Measurements from ENCODE around the gene MADCAM1.
"Not testable (repeated sequence)": the region's sequence is repeated elsewhere in the genome, so short reads cannot be mapped to it uniquely, and the experiment has no call there.

The MADCAM1 gene

GRCh38 chr19:465056-465816 is 31.1 kb upstream of the MADCAM1 start:
- DNase-seq, result no peak

DNA sequence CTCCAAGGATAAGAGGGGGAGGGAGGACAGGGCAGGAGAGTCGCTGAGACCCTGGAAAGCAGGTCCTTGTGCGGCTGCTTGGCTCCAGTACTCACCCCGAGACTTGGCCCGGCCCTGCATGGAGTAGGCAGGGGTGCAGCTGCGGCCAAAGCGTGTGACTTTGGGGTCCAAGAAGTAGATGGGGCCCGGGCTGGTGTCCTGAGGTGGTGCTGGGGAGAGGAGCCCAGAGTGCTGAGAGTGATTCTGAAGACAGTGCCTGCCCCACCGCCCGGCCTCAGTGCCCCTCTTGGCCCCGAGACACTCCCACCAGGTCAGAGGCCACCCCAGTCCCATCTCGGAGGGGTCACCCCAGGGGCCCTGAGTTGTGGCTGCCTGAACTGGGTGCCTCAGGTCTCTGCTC is 28.7 kb upstream of the MADCAM1 start:
- DNase-seq, result no peak

DNA sequence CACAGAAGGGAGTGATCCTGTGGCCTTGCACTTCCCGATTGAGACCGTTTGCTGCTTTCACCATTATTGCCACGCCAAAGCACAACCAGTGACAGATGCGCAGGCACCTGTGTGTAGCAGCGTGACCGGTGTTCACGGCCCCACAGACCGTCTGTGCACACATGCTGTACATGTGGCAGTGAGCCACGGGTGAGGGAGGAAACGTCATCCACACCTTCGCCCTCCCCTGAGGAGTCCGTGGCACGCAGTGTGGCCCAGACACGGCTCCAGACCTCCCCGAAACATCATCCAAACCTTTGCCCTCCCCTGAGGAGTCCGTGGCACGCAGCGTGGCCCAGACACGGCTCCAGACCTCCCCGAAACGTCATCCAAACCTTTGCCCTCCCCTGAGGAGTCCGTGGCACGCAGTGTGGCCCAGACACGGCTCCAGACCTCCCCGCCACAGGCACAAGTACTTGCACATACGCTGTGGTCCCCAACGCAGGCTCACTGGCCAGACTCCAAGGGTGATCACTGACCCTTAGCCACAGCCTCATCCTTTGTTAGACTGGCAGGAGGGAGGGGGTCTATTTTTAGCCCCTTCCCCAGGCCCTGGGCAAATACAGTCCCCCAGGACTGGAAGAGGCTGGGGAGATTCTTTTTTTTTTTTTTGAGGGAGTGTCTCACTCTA is 27.6 kb upstream of the MADCAM1 start:
- DNase-seq, result no peak

DNA sequence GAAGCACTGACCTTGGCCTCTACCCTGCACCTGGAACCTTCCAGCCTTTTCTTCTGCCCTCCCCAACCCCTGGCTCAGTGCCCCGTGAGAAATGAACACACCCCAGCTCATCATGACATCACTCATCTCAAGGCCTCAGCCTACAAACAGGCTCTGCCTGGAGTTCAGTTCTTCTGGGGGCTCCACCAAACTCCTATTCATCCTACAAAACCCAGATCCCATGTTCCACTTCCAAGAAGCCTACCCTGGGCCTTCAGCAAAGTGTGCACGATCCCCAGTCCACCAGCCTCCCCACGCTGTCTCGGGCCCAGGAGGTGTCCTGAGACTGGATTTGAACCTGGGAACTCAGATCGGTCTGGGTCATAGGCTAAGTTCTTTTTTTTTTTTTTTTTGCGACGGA is 26.5 kb upstream of the MADCAM1 start:
- no peak for DNase-seq

DNA sequence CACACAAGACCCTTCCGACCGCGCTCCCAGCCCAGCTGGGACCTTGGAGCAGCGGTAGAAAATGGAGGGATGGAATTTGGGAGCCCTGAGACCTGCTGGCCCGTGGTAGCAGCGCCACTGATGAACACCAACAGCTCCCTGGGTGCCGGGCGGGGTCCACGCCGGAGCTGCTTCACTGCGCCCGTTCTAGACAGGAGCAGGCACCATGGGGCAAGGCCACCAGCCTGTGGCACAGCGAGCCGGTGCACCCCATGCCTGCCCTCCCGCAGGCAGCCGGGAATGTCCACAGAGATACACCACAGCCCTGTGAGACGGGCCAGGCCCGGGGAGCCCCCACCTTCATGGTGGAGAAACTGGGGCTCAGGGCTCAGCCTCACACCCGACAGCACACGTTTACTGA is 25.6 kb upstream of the MADCAM1 start:
- DNase-seq, result no peak

DNA sequence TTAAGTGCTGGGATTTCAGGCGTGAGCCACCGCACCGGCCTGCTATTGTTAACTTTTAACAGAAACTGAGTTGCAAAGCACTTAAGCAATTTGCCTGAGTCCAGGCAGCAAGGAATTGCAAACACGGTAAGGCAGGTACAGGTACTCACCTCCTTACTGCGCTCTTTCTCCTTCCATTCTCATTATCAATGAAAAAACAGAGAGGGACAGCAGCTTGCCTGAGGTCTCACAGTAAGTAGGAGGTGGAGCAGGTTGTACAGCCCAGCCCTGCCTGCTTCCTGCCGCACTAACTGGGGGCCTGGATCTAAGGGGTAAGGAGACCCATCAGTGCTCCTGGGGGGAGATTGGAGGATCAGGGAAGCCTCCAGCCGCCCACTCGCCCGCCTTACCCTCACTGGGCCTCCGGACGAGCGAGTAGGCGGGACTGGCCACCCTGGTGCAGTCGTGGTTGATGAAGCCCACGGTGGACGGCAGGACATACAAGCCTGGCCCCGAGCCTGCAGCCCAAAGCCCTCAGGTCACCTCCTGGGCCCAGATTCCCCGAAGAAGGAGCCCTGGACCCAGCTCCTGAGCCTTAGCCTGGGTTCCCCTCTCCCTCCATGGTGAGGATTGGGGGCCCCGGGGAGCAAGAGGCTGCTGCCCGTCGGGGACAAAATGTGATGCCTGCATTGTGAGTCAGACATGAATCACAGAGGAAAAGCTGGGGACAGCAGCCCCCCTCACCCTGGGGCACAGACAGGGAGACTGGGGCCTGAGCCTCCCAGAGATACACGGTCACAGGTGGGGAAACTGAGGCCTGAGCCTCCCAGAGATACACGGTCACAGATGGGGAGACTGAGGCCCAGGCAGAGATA is 24.1 kb upstream of the MADCAM1 start:
- DNase-seq, result no peak

- DNase-seq, result no peak
These were observed 21.9 kb upstream of the MADCAM1 start for GRCh38 chr19:474126-475078.

GRCh38 chr19:475360-475759 is 20.9 kb upstream of the MADCAM1 start:
- no peak for DNase-seq

DNA sequence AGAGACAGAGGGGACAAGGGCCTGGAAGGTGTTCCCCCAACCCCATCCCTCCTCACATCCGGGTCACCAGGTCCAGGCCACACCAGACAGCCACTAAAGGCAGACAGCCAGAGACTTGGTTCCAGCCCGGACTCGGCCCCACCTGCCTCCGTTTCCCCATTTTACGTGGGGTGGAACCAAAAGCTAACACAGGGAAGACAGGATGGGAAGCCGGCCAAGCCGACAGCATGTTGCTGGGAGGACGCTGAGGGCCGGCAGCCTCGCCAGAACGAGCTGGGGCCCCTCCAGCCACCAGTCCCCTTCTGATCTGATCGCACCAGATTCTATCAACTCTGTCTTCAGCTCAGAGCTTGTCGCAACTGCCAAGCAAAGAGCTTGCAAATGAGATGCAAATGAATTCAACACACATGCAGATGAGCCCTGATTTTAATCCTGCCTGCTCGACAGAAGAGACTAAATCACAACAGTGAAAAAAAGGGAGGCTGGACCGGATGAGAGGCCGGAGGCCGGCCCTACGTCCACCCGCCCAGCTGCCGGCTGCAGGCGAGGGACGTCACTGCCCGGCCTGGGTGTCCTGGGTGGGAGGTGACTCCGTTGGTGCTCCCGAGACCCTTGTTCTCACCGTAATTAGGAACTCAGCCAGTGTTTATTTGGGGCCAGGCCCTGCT is 17.9 kb upstream of the MADCAM1 start:
- DNase-seq, result no peak

DNA sequence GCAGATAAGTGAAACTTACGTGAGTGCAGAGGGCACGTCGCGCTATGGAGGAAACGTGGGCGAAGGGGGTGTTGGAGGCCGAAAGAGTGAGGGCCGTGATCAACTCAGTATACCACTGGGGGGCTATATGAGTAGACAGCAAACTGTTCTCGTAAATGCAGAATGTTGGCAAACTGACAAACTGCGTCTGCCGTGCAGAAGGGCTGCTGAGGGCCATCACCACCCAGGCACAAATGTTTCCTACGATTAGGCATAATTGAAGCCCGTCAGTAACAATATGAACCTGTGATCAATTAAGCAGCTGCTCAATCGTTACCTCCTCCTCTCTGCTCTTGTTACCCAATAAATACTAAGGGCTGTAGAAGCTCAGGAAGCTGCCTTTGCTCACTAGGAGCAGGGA is 17.3 kb upstream of the MADCAM1 start:
- no peak for DNase-seq

GRCh38 chr19:480016-480855 is 16.1 kb upstream of the MADCAM1 start:
- DNase-seq, result peak in 1 of 2 experiments; percentile 40

- DNase-seq, result not testable (repeated sequence)
These were observed 15.2 kb upstream of the MADCAM1 start for GRCh38 chr19:481100-481499.

DNA sequence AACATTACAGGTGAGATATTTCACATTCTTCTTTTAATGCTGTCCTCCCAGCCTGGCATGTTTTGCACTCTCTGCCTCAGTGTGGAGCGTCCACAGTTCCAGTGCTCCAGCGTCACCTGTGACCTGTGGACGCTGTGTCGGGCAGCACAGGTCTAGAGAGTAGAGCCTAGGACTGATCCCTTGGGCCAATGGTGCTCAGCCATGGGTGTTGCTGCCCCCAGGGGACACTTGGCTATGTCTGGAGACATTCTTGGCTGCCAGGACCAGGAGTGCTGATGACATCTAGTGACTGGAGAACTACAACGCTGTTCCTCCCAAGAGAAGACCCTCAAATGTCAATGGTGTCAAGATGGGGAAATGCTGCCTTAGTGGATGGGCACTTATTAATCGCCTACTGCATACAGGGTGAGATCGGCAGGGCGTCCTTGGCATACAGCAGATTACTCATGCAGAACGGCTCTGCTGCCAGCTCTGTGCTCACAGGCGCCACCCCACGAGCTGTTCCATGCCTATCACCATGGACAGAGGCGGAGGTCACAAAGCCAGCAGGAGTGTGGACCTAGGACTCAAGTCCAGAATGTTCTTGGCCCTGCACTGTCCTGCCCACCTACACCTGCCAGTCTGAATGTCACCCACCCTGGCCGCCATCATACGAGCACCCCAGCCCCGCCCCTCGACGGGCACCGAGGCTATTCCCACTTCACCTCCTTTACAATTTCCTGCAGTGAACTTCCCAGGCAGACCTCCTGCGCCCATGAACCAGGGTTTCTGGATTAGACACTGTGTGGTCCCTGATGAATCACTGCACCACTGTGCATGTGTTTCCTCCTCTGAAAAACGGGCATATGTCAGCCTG is 13.9 kb upstream of the MADCAM1 start:
- DNase-seq, result no peak

GRCh38 chr19:483332-484072 is 12.8 kb upstream of the MADCAM1 start:
- no peak for DNase-seq

GRCh38 chr19:484494-484893 is 11.8 kb upstream of the MADCAM1 start:
- no peak for DNase-seq

DNA sequence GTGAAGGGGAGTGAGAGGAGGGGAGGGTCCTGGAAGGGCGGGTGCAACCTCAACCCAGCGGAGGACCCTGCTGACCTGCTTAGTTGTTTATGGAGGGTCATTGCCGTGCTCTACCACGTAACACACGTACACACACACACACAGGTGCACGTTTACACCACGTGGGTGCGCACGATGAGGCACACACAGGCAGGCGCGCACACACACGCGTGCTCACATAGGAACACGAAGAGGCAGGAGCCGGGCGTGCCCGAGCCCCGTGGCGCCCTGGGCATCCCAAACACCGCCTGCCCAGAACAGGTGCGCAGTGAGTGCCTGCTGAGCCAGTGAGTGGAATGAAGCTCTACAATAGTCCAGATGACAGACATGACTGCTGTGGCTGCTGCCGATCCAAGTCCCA is 11.2 kb upstream of the MADCAM1 start:
- DNase-seq, result no peak

DNA sequence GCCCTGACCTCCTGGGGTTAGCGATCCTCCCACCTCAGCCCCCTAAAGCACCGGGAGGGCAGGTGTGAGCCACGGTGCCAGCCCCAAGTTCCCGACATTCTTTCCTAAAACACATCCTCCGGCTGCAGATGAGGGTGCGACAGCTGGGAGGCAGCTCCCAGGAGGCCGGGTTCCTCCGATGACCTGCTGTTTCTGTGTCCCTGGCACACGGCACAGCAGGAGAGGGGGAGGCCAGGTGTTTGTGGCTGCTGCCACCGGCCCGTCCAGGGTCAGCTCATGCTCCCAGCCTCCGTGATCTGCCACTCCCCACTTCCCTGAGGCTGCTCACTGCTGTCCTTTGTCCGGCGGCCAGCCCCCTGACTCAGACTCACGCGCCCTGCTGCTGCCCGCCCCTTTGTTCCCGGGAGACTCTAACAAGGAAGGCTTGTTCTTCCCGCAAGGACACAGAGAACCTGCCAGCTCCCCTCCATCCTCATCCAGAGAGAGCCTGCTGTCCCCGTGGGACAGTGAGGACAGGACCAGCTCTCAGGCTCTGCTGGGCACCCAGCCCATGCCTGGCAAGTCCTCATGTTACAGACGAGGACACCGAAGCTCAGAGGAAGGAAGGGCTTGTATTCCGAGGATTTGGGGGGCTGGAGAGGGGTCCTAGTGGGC is 10.6 kb upstream of the MADCAM1 start:
- no peak for DNase-seq
